ENCODE results near the gene LIPH. TPM values are rescaled to one million over a fixed set of nuclear protein-coding genes. Genes with fewer than 3 reads are reported as not detected.
"Not testable (repeated sequence)": the region's sequence is repeated elsewhere in the genome, so short reads cannot be mapped to it uniquely, and the experiment has no call there.

Gene LIPH
- total RNA-seq, 1 donor from 2014 or later, result not detected

GRCh38 chr3:185469542-185469941 lies 82.8 kb downstream of the LIPH start:
- intact Hi-C loops (cut with micrococcal nuclease), result no loop called here
- Mint-ChIP-seq H3K27ac (no peak overlapping the region), H3K27me3 (ENCODE audit: low read depth) (no peaks in the 10 kb centered on the region), H3K9me3 (no peaks in the 10 kb centered on the region), H3K4me1 (ENCODE audit: low read depth) (no peaks in the 10 kb centered on the region), H3K4me3 (ENCODE audit: low read depth) (no peak overlapping the region), H3K36me3 (ENCODE audit: low read depth) (no peaks in the 10 kb centered on the region)
- no peak for DNase-seq (ENCODE audit: low spot score)

GRCh38 chr3:185466123-185466522 lies 86.3 kb downstream of the LIPH start:
- H3K27ac Mint-ChIP-seq; H3K27me3 Mint-ChIP-seq (ENCODE audit: low read depth); DNase-seq (ENCODE audit: low spot score); intact Hi-C loops (cut with micrococcal nuclease); H3K4me3 Mint-ChIP-seq (ENCODE audit: low read depth); H3K4me1 Mint-ChIP-seq (ENCODE audit: low read depth); H3K9me3 Mint-ChIP-seq; H3K36me3 Mint-ChIP-seq (ENCODE audit: low read depth): not testable (repeated sequence)

- DNase-seq (ENCODE audit: low spot score), result no peak
- Mint-ChIP-seq H3K4me1 (ENCODE audit: low read depth) (no peaks in the 10 kb centered on the region), H3K27ac (no peak overlapping the region), H3K9me3 (no peaks in the 10 kb centered on the region), H3K27me3 (ENCODE audit: low read depth) (no peaks in the 10 kb centered on the region), H3K36me3 (ENCODE audit: low read depth) (no peaks in the 10 kb centered on the region), H3K4me3 (ENCODE audit: low read depth) (no peak overlapping the region)
- intact Hi-C loops (cut with micrococcal nuclease), result no loop called here
Measured at GRCh38 chr3:185465471-185465870, 86.9 kb downstream of the LIPH start.

- H3K4me1 Mint-ChIP-seq (ENCODE audit: low read depth), result no peaks in the 10 kb centered on the region
- H3K4me3 Mint-ChIP-seq (ENCODE audit: low read depth), result no peak overlapping the region
- H3K36me3 Mint-ChIP-seq (ENCODE audit: low read depth), result no peaks in the 10 kb centered on the region
- no peak for DNase-seq (ENCODE audit: low spot score)
- H3K9me3 Mint-ChIP-seq, result no peaks in the 10 kb centered on the region
- H3K27me3 Mint-ChIP-seq (ENCODE audit: low read depth), result no peaks in the 10 kb centered on the region
- H3K27ac Mint-ChIP-seq, result no peak overlapping the region
- intact Hi-C loops (cut with micrococcal nuclease), result no loop called here
Measured at GRCh38 chr3:185460719-185461350, 91.6 kb downstream of the LIPH start.

GRCh38 chr3:185460309-185460708 lies 92.1 kb downstream of the LIPH start:
- no peaks in the 10 kb centered on the region for H3K27me3 Mint-ChIP-seq (ENCODE audit: low read depth)
- DNase-seq (ENCODE audit: low spot score), result no peak
- no peak overlapping the region for H3K4me3 Mint-ChIP-seq (ENCODE audit: low read depth)
- H3K9me3 Mint-ChIP-seq, result no peaks in the 10 kb centered on the region
- intact Hi-C loops (cut with micrococcal nuclease), result no loop called here
- no peaks in the 10 kb centered on the region for H3K4me1 Mint-ChIP-seq (ENCODE audit: low read depth)
- no peaks in the 10 kb centered on the region for H3K36me3 Mint-ChIP-seq (ENCODE audit: low read depth)
- no peak overlapping the region for H3K27ac Mint-ChIP-seq

- no peaks in the 10 kb centered on the region for H3K36me3 Mint-ChIP-seq (ENCODE audit: low read depth)
- H3K4me3 Mint-ChIP-seq (ENCODE audit: low read depth), result no peak overlapping the region
- H3K27ac Mint-ChIP-seq, result no peak overlapping the region
- no peaks in the 10 kb centered on the region for H3K4me1 Mint-ChIP-seq (ENCODE audit: low read depth)
- H3K9me3 Mint-ChIP-seq, result no peaks in the 10 kb centered on the region
- H3K27me3 Mint-ChIP-seq (ENCODE audit: low read depth), result no peaks in the 10 kb centered on the region
- intact Hi-C loops (cut with micrococcal nuclease), result no loop called here
- no peak for DNase-seq (ENCODE audit: low spot score)
Measured at GRCh38 chr3:185457376-185457775, 95.0 kb downstream of the LIPH start.

Other genes with a start within 250 kb of the LIPH start
- 10.3 and 14.7 TPM in 2 replicates for gene MAP3K13, start 189.5 kb downstream of the LIPH start, total RNA-seq
- gene TMEM41A, start 53.6 kb downstream of the LIPH start, total RNA-seq, result 23.5 and 24.7 TPM in 2 replicates
- gene SENP2, start 33.7 kb upstream of the LIPH start, total RNA-seq, result 31.5 and 34.2 TPM in 2 replicates

Data from activated T-helper 2 cell treated with anti-CD3 and anti-CD28 coated beads, Interferon-gamma antibody, Interleukin-2, Interleukin-4, amounts not matched to agents 10 μg/mL and 5 μg/mL and 100 μg/mL, durations not matched to agents 14 hours and 24 hours and 36 hours (primary cell).